Transverse colon (tissue), 4 donors: ENCODE measurements around the gene KIF14. TPM values are rescaled to one million over a fixed set of nuclear protein-coding genes. Genes with fewer than 3 reads are reported as not detected.

Source experiments
- DNase-seq: peaks from one replicate; pipeline ENCODE4 v3.0.0-alpha.2; 2019
- H3K27ac ChIP-seq, 4 donors: fragments of 200-600 bp; sonication (generic); 2 replicates each; pipeline ENCODE4 v1.5.1; 2016 to 2018; ENCODE audit warnings: inconsistent platforms in 4 of 4
- H3K27me3 ChIP-seq: fragments of 200-600 bp; sonication (generic); 2 replicates; pipeline ENCODE4 v1.5.1; 2017; ENCODE audit warnings: inconsistent platforms
- H3K36me3 ChIP-seq, 4 donors: fragments of 200-600 bp; sonication (generic); 2 replicates each; pipeline ENCODE4 v1.5.1; 2017 to 2019; ENCODE audit warnings: inconsistent platforms in 4 of 4
- H3K4me1 ChIP-seq, 4 donors: fragments of 200-600 bp; sonication (generic); 2 replicates each; pipeline ENCODE4 v1.5.1; 2017 to 2020; ENCODE audit warnings: inconsistent platforms in 4 of 4
- H3K4me3 ChIP-seq, 4 donors: fragments of 200-600 bp; sonication (generic); 1 replicate in 1 of 4; 2 replicates in 3 of 4; pipeline versions ENCODE4 v1.5.1 to v1.6.1; 2017 to 2019; ENCODE audit warnings: inconsistent platforms in 4 of 4
- H3K9me3 ChIP-seq, 2 donors: fragments of 200-600 bp; sonication (generic); 2 replicates each; pipeline ENCODE4 v1.5.1; 2017 to 2019; ENCODE audit warnings: inconsistent platforms in 2 of 2
- EP300 ChIP-seq: sonication (generic); formaldehyde crosslinking; IDR thresholded peaks from one replicate; pipeline ENCODE4 v1.6.1; 2017; ENCODE audit warnings: antibody characterized with exemption, low read depth
- POLR2A ChIP-seq: fragments of 450-650 bp; IDR thresholded peaks from one replicate; pipeline ENCODE4 v1.6.1; 2016; ENCODE audit warnings: antibody characterized with exemption, mild to moderate bottlenecking, moderate library complexity
- POLR2AphosphoS5 ChIP-seq, 3 donors: sonication (generic); formaldehyde crosslinking; IDR thresholded peaks; one replicate each; pipeline ENCODE4 v1.6.1; 2016; ENCODE audit warnings: antibody characterized with exemption in 3 of 3
- WGBS, 2 donors: methylation state at CpG; one replicate each; pipeline ENCODE4 v1.1.5; 2018; ENCODE audit warnings: low coverage in 1 of 2; 5-methylcytosine and 5-hydroxymethylcytosine counted together
- in situ Hi-C, 4 donors: fragments of 200-750 bp; cut with MboI; loops; one replicate each; pipeline versions ENCODE4 v1.15.0 to v1.15.1; 2017; ENCODE audit warnings: low sequenced_read_pairs in 3 of 4, low pct_ligation_motif_present in 1 of 4, low pct_unique_long_range_greater_than_20kb in 1 of 4
- intact Hi-C: fragments of 100-400 bp; cut with DNase I; formaldehyde crosslinking; loops from one replicate; pipeline ENCODE4 v1.15.1; 2023; ENCODE audit warnings: low total_unique reads
- total RNA-seq, 4 donors: library from RNA; depleted of rRNA; stranded (reverse); fragments of >200 nt; gene quantifications; one replicate each; pipeline ENCODE4 v1.1.0, GENCODE V29; 2016
- TF ChIP-seq, protein P1 (sequence below), 5 experiments: fragments of 200-600 bp in 3 of 5; fragments of 450-650 bp in 2 of 5; sonication (generic) in 3 of 5; IDR thresholded peaks; 1 replicate in 2 of 5; 2 replicates in 3 of 5; pipeline ENCODE4 v1.5.1; 2016 to 2017; ENCODE audit warnings: antibody characterized with exemption in 5 of 5, inconsistent platforms in 3 of 5, mild to moderate bottlenecking in 2 of 5, moderate library complexity in 1 of 5

KIF14 gene
- total RNA-seq, 4 donors from 2014 or later, result 0.40 to 0.68 (median 0.64) TPM; not detected in 1

GRCh38 chr1:200546577-200546976, 74.0 kb downstream of the KIF14 start:
- Histone ChIP-seq H3K9me3 (no peaks in the 10 kb centered on the region), H3K27me3 (no peaks in the 10 kb centered on the region), H3K27ac (no peak overlapping the region), H3K4me1 (peaks cover 0 to 4% (median 0%) of the 10 kb centered on the region in 4 donors), H3K36me3 (no peaks in the 10 kb centered on the region), H3K4me3 (no peak overlapping the region)
- no peak for TF ChIP-seq POLR2AphosphoS5 (IDR thresholded peaks at IDR 0.05)
- TF ChIP-seq, protein P1, sequence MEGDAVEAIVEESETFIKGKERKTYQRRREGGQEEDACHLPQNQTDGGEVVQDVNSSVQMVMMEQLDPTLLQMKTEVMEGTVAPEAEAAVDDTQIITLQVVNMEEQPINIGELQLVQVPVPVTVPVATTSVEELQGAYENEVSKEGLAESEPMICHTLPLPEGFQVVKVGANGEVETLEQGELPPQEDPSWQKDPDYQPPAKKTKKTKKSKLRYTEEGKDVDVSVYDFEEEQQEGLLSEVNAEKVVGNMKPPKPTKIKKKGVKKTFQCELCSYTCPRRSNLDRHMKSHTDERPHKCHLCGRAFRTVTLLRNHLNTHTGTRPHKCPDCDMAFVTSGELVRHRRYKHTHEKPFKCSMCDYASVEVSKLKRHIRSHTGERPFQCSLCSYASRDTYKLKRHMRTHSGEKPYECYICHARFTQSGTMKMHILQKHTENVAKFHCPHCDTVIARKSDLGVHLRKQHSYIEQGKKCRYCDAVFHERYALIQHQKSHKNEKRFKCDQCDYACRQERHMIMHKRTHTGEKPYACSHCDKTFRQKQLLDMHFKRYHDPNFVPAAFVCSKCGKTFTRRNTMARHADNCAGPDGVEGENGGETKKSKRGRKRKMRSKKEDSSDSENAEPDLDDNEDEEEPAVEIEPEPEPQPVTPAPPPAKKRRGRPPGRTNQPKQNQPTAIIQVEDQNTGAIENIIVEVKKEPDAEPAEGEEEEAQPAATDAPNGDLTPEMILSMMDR (IDR thresholded peaks at IDR 0.05), result no peak
- no peak for TF ChIP-seq EP300
- no peak for TF ChIP-seq POLR2A
- 76 to 78% methylated on average over 5 to 6 of the region's 6 CpGs for WGBS, 2 donors
- DNase-seq, result no peak
- intact Hi-C loops (no loop called here), in situ Hi-C loops (no loop called here)

DNA sequence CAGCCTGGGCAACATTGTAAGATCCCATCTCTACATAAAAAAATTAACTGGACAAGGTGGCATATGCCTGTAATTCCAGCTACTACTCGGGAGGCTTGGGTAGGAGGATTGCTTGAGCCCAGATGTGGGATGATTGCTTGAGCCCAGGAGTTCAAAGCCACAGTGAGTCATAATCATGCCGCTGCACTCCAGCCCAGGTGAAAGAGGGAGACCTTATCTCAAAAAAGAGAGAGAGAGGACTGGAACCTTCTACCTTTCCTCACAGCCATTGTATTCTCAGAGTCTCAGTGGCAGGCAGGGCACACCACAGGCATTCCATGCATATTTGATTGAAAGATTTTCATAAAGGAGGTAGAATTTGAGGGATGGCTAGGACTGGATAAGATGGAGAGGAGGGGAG, 78.4 kb downstream of the KIF14 start:
- WGBS, 2 donors, result 85 to 100% methylated on average over 2 of the region's 2 CpGs
- H3K27ac ChIP-seq, result no peak overlapping the region
- H3K4me1 ChIP-seq, result no peaks in the 10 kb centered on the region
- H3K27me3 ChIP-seq, result no peaks in the 10 kb centered on the region
- no peak overlapping the region for H3K4me3 ChIP-seq
- no peaks in the 10 kb centered on the region for H3K9me3 ChIP-seq
- in situ Hi-C loops (no loop called here), intact Hi-C loops (no loop called here)
- no peak for DNase-seq
- no peaks in the 10 kb centered on the region for H3K36me3 ChIP-seq
- TF ChIP-seq POLR2A, result no peak
- TF ChIP-seq EP300, result no peak
- TF ChIP-seq, protein P1 (IDR thresholded peaks at IDR 0.05), result no peak
- TF ChIP-seq POLR2AphosphoS5 (IDR thresholded peaks at IDR 0.05), result no peak

- no peak for TF ChIP-seq POLR2AphosphoS5 (IDR thresholded peaks at IDR 0.05)
- TF ChIP-seq EP300, result no peak
- TF ChIP-seq, protein P1 (IDR thresholded peaks at IDR 0.05), result no peak
- no peak for TF ChIP-seq POLR2A
- Histone ChIP-seq H3K27me3 (no peaks in the 10 kb centered on the region), H3K4me3 (no peak overlapping the region), H3K27ac (no peak overlapping the region), H3K9me3 (no peaks in the 10 kb centered on the region), H3K36me3 (no peaks in the 10 kb centered on the region), H3K4me1 (no peaks in the 10 kb centered on the region)
- in situ Hi-C loops (no loop called here), intact Hi-C loops (no loop called here)
- WGBS, 2 donors, result 86 to 91% methylated on average over 1 of the region's 1 CpG
- no peak for DNase-seq
These were observed 80.3 kb downstream of the KIF14 start for GRCh38 chr1:200540281-200540680.

DNA sequence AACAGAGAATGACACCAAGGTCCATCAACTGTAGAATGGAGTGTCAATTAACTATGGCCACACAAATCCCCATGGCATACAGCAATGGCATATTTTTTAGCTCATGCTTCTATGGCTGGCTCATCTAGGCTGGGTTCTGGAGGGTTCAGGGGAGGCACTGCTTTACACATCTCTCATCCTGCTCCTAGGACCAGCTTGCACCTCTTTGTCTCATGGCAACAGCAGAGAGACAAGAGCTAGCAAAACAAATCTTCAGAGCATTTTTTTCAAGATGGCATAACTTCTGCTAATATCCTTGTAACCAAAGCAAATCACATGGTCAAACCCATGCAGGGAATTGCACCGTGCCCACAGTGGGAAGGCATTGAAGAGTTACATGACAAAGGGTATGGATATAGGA, 82.4 kb downstream of the KIF14 start:
- in situ Hi-C loops, result no loop called here
- no peak for DNase-seq
- WGBS, 2 donors, result 89% methylated on average over 1 of the region's 1 CpG; no CpG with 5 or more reads in 1 of the 2 donors
- Histone ChIP-seq H3K4me1 (no peaks in the 10 kb centered on the region), H3K27ac (no peak overlapping the region), H3K36me3 (no peaks in the 10 kb centered on the region), H3K27me3 (no peaks in the 10 kb centered on the region), H3K4me3 (no peak overlapping the region), H3K9me3 (no peaks in the 10 kb centered on the region)
- intact Hi-C loops, result no loop called here
- no peak for TF ChIP-seq EP300
- TF ChIP-seq, protein P1 (IDR thresholded peaks at IDR 0.05), result no peak
- TF ChIP-seq POLR2AphosphoS5 (IDR thresholded peaks at IDR 0.05), result no peak
- TF ChIP-seq POLR2A, result no peak
